ENCODE results near the gene TACC3. TPM values are rescaled to one million over a fixed set of nuclear protein-coding genes. Genes with fewer than 3 reads are reported as not detected.
A peak's percentile ranks its signal among the peaks of the same experiment; 100 is the strongest.

Gene TACC3
- total RNA-seq, 1 experiment from 2014 or later: 106 TPM

GRCh38 chr4:1745165-1745564 lies 23.8 kb downstream of the TACC3 start:
- no peaks in the 10 kb centered on the region for H3K9me3 ChIP-seq (ENCODE audit: control insufficient read depth, insufficient read depth, low read depth, low read length)
- DNase-seq (ENCODE audit: low read depth, low spot score) (no peak), ATAC-seq (no peak)
- no peak overlapping the region for H3K4me3 ChIP-seq (ENCODE audit: low read depth in 2 of 2, low read length in 2 of 2)
- TF ChIP-seq POLR2AphosphoS5 (IDR thresholded peaks at IDR 0.05; ENCODE audit: low read depth, low read length) (no peak), REST (IDR thresholded peaks at IDR 0.05; ENCODE audit: insufficient read depth in 1 of 2, low read depth in 2 of 2, low read length in 1 of 2) (no peak), SIN3A (IDR thresholded peaks at IDR 0.05; ENCODE audit: borderline replicate concordance, insufficient read depth, low read depth, low read length) (no peak), TCF7L2 (IDR thresholded peaks at IDR 0.05; ENCODE audit: low read depth, low read length) (no peak), CTCF (IDR thresholded peaks at IDR 0.05) (no peak)
- H3K4me1 ChIP-seq (ENCODE audit: control insufficient read depth, insufficient read depth, low read length): peaks cover 3% of the 10 kb centered on the region; the same call in 1 of the 2 replicates
- ChIA-PET POLR2A (interaction anchor here (0.7 kb wide), 1 partner anchor 12 kb away, joined by 4 read pairs; no protein-coding TSS in a partner anchor), CTCF (interaction anchor here (0.5 to 0.7 kb wide), 2 partner anchors 64 to 404 kb away, joined by 4 to 5 read pairs; no protein-coding TSS in a partner anchor)
- BruUV-seq (replicated peaks): no TSS peak
- H3K27ac ChIP-seq (ENCODE audit: low read length): no peak overlapping the region
- H3K27me3 ChIP-seq (ENCODE audit: control insufficient read depth, insufficient read depth, low read length): no peaks in the 10 kb centered on the region
- intact Hi-C loops (cut with micrococcal nuclease; ENCODE audit: unreplicated experiment): no loop called here
- H3K36me3 ChIP-seq (ENCODE audit: control insufficient read depth, insufficient read depth, low read length): no peaks in the 10 kb centered on the region
- in situ Hi-C loops (cut with HindIII; ENCODE audit: low pct_unique_long_range_greater_than_20kb, low sequenced_read_pairs): no loop called here

GRCh38 chr4:1745697-1746096 lies 24.4 kb downstream of the TACC3 start:
- peaks cover 3% of the 10 kb centered on the region; the same call in 1 of the 2 replicates for H3K4me1 ChIP-seq (ENCODE audit: control insufficient read depth, insufficient read depth, low read length)
- peak; percentile 9; the same call in 1 of the 2 replicates for ATAC-seq
- no TSS peak for BruUV-seq (replicated peaks)
- H3K27me3 ChIP-seq (ENCODE audit: control insufficient read depth, insufficient read depth, low read length): no peaks in the 10 kb centered on the region
- H3K36me3 ChIP-seq (ENCODE audit: control insufficient read depth, insufficient read depth, low read length): no peaks in the 10 kb centered on the region
- in situ Hi-C loops (cut with HindIII; ENCODE audit: low pct_unique_long_range_greater_than_20kb, low sequenced_read_pairs) (no loop called here), intact Hi-C loops (cut with micrococcal nuclease; ENCODE audit: unreplicated experiment) (no loop called here)
- CTCF ChIA-PET: interaction anchor here (0.5 to 0.7 kb wide), 2 partner anchors 64 to 405 kb away, joined by 4 to 5 read pairs; no protein-coding TSS in a partner anchor
- POLR2A ChIA-PET: interaction anchor here (0.7 kb wide), 1 partner anchor 13 kb away, joined by 4 read pairs; no protein-coding TSS in a partner anchor
- TF ChIP-seq TCF7L2 (IDR thresholded peaks at IDR 0.05; ENCODE audit: low read depth, low read length) (no peak), SIN3A (IDR thresholded peaks at IDR 0.05; ENCODE audit: borderline replicate concordance, insufficient read depth, low read depth, low read length) (no peak), POLR2AphosphoS5 (IDR thresholded peaks at IDR 0.05; ENCODE audit: low read depth, low read length) (no peak), CTCF (IDR thresholded peaks at IDR 0.05) (no peak), REST (IDR thresholded peaks at IDR 0.05; ENCODE audit: insufficient read depth in 1 of 2, low read depth in 2 of 2, low read length in 1 of 2) (no peak)
- no peak for DNase-seq (ENCODE audit: low read depth, low spot score)
- no peak overlapping the region for H3K27ac ChIP-seq (ENCODE audit: low read length)
- no peaks in the 10 kb centered on the region for H3K9me3 ChIP-seq (ENCODE audit: control insufficient read depth, insufficient read depth, low read depth, low read length)
- H3K4me3 ChIP-seq (ENCODE audit: low read depth in 2 of 2, low read length in 2 of 2): no peak overlapping the region

All from Panc1 (cell line).